ENCODE measurements around the gene LRRC7.

- TF ChIP-seq, protein P1, sequence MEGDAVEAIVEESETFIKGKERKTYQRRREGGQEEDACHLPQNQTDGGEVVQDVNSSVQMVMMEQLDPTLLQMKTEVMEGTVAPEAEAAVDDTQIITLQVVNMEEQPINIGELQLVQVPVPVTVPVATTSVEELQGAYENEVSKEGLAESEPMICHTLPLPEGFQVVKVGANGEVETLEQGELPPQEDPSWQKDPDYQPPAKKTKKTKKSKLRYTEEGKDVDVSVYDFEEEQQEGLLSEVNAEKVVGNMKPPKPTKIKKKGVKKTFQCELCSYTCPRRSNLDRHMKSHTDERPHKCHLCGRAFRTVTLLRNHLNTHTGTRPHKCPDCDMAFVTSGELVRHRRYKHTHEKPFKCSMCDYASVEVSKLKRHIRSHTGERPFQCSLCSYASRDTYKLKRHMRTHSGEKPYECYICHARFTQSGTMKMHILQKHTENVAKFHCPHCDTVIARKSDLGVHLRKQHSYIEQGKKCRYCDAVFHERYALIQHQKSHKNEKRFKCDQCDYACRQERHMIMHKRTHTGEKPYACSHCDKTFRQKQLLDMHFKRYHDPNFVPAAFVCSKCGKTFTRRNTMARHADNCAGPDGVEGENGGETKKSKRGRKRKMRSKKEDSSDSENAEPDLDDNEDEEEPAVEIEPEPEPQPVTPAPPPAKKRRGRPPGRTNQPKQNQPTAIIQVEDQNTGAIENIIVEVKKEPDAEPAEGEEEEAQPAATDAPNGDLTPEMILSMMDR (conservative IDR thresholded peaks at IDR 0.05; ENCODE audit: low read depth in 2 of 2) = no peak
- TF ChIP-seq ZNF462 (CRISPR knock-in tag; IDR thresholded peaks at IDR 0.05) (no peak), NANOG (IDR thresholded peaks at IDR 0.05; ENCODE audit: borderline replicate concordance) (no peak), JUNB (IDR thresholded peaks at IDR 0.05; ENCODE audit: unreplicated experiment) (no peak)
Observed at GRCh38 chr1:70140343-70140742, 572.6 kb downstream of the LRRC7 start.
